Sigmoid colon (tissue), 7 donors: Measurements from ENCODE around the gene NBAS. TPM values are rescaled to one million over a fixed set of nuclear protein-coding genes. Genes with fewer than 3 reads are reported as not detected.

Source experiments
- DNase-seq: peaks from one replicate; pipeline ENCODE4 v3.0.0-alpha.2; 2019
- H3K27ac ChIP-seq, 4 donors: fragments of 200-600 bp; sonication (generic); one replicate each; pipeline ENCODE4 v1.5.1; 2016 to 2019; ENCODE audit warnings: mild to moderate bottlenecking in 1 of 4
- H3K27me3 ChIP-seq, 3 donors: fragments of 200-600 bp; sonication (generic); one replicate each; pipeline ENCODE4 v1.5.1; 2019; ENCODE audit warnings: mild to moderate bottlenecking in 1 of 3
- H3K36me3 ChIP-seq, 4 donors: fragments of 200-600 bp; sonication (generic); one replicate each; pipeline ENCODE4 v1.5.1; 2016 to 2019
- H3K4me1 ChIP-seq, 4 donors: fragments of 200-600 bp; sonication (generic); one replicate each; pipeline ENCODE4 v1.5.1; 2017 to 2019
- H3K4me3 ChIP-seq, 4 donors: fragments of 200-600 bp; sonication (generic); one replicate each; pipeline ENCODE4 v1.5.1; 2017 to 2019; ENCODE audit warnings: mild to moderate bottlenecking in 2 of 4, moderate library complexity in 1 of 4
- H3K9me3 ChIP-seq, 4 donors: fragments of 200-600 bp in 3 of 4; sonication (generic) in 3 of 4; one replicate each; pipeline versions ENCODE4 v1.5.1 to v1.6.1; 2013 to 2019
- CTCF ChIP-seq, 4 experiments: fragments of 450-650 bp in 3 of 4; fragments of 200-600 bp in 1 of 4; IDR thresholded peaks; one replicate each; pipeline ENCODE4 v1.5.1; 2016 to 2019; ENCODE audit warnings: antibody characterized with exemption in 4 of 4, mild to moderate bottlenecking in 3 of 4, moderate library complexity in 2 of 4
- EP300 ChIP-seq, 4 donors: sonication (generic); formaldehyde crosslinking; IDR thresholded peaks; one replicate each; pipeline ENCODE4 v1.6.1; 2017; ENCODE audit warnings: antibody characterized with exemption in 4 of 4
- POLR2A ChIP-seq, 2 donors: fragments of 450-650 bp; IDR thresholded peaks; one replicate each; pipeline ENCODE4 v1.6.1; 2016; ENCODE audit warnings: antibody characterized with exemption in 2 of 2, mild to moderate bottlenecking in 2 of 2, moderate library complexity in 2 of 2
- POLR2AphosphoS5 ChIP-seq, 4 donors: sonication (generic); formaldehyde crosslinking; IDR thresholded peaks; one replicate each; pipeline ENCODE4 v1.6.1; 2017; ENCODE audit warnings: antibody characterized with exemption in 4 of 4
- WGBS, 2 donors: extraction: QIAGEN DNeasy Blood & Tissue Kit; methylation state at CpG; one replicate each; pipeline ENCODE4 v1.1.7; 2013; 5-methylcytosine and 5-hydroxymethylcytosine counted together
- intact Hi-C: fragments of 100-400 bp; cut with DNase I; formaldehyde crosslinking; loops from one replicate; pipeline ENCODE4 v1.15.1; 2023
- polyA plus RNA-seq, 3 donors: library from polyadenylated mRNA; stranded (reverse); fragments of 200-250 nt; gene quantifications; one replicate each; pipeline ENCODE4 v1.2.3, GENCODE V29; 2013
- total RNA-seq, 4 donors: library from RNA; depleted of rRNA; stranded (reverse); fragments of >200 nt; gene quantifications; one replicate each; pipeline ENCODE4 v1.1.0, GENCODE V29; 2016
- donor health status: healthy with polysubstance abuse.
- donor health status: Bipolar disorder and iron deficiency.
- donor health status: healthy.

NBAS gene
- total and polyA plus RNA-seq, 7 donors = 3.9 to 53.2 (median 41.9) TPM

GRCh38 chr2:15457868-15458267 is 103.3 kb downstream of the NBAS start:
- no peak for DNase-seq
- H3K4me1 ChIP-seq = peaks cover 0 to 3% (median 0%) of the 10 kb centered on the region in 4 donors
- no peaks in the 10 kb centered on the region for H3K9me3 ChIP-seq
- 39 to 75% methylated on average over 5 of the region's 5 CpGs for WGBS, 2 donors
- no peak overlapping the region for H3K27ac ChIP-seq
- no peak overlapping the region for H3K4me3 ChIP-seq
- intact Hi-C loops = no loop called here
- H3K27me3 ChIP-seq = no peaks in the 10 kb centered on the region
- H3K36me3 ChIP-seq = peaks cover 0 to 49% (median 10%) of the 10 kb centered on the region in 4 donors
- TF ChIP-seq EP300 (IDR thresholded peaks at IDR 0.05) (no peak), POLR2A (IDR thresholded peaks at IDR 0.05) (no peak), CTCF (IDR thresholded peaks at IDR 0.05) (no peak), POLR2AphosphoS5 (IDR thresholded peaks at IDR 0.05) (no peak)

- H3K27me3 ChIP-seq = no peaks in the 10 kb centered on the region
- no peak for TF ChIP-seq POLR2A (IDR thresholded peaks at IDR 0.05)
- TF ChIP-seq CTCF (IDR thresholded peaks at IDR 0.05) = no peak
- no peak for TF ChIP-seq POLR2AphosphoS5 (IDR thresholded peaks at IDR 0.05)
- TF ChIP-seq EP300 (IDR thresholded peaks at IDR 0.05) = no peak
- H3K27ac ChIP-seq = no peak overlapping the region
- no peaks in the 10 kb centered on the region for H3K9me3 ChIP-seq
- H3K4me1 ChIP-seq = peaks cover 0 to 3% (median 0%) of the 10 kb centered on the region in 4 donors
- intact Hi-C loops = no loop called here
- no peak overlapping the region for H3K4me3 ChIP-seq
- 22 to 71% methylated on average over 3 of the region's 3 CpGs for WGBS, 2 donors
- H3K36me3 ChIP-seq = peaks cover 0 to 34% (median 11%) of the 10 kb centered on the region in 4 donors
- no peak for DNase-seq
Measured at GRCh38 chr2:15456352-15456751, 104.8 kb downstream of the NBAS start.

- intact Hi-C loops = no loop called here
- WGBS, 2 donors = 97 to 100% methylated on average over 2 of the region's 2 CpGs
- no peak overlapping the region for H3K27ac ChIP-seq
- peaks cover 0 to 6% (median 0%) of the 10 kb centered on the region in 4 donors for H3K4me1 ChIP-seq
- no peak for TF ChIP-seq EP300 (IDR thresholded peaks at IDR 0.05)
- TF ChIP-seq POLR2AphosphoS5 (IDR thresholded peaks at IDR 0.05) = no peak
- TF ChIP-seq CTCF (IDR thresholded peaks at IDR 0.05) = no peak
- no peak for TF ChIP-seq POLR2A (IDR thresholded peaks at IDR 0.05)
- peaks cover 0 to 5% (median 0%) of the 10 kb centered on the region in 4 donors for H3K36me3 ChIP-seq
- H3K4me3 ChIP-seq = no peak overlapping the region
- H3K27me3 ChIP-seq = no peaks in the 10 kb centered on the region
- no peak for DNase-seq
- no peaks in the 10 kb centered on the region for H3K9me3 ChIP-seq
Measured at GRCh38 chr2:15450808-15451207, 110.3 kb downstream of the NBAS start.

- Histone ChIP-seq H3K9me3 (no peaks in the 10 kb centered on the region), H3K27ac (peak overlapping the region in 2 of 4 donors; percentile 10 to 20), H3K36me3 (peaks cover 0 to 5% (median 0%) of the 10 kb centered on the region in 4 donors), H3K27me3 (no peaks in the 10 kb centered on the region), H3K4me3 (no peak overlapping the region), H3K4me1 (peaks cover 0 to 6% (median 0%) of the 10 kb centered on the region in 4 donors)
- WGBS, 2 donors = 77 to 89% methylated on average over 2 of the region's 2 CpGs
- TF ChIP-seq POLR2A (IDR thresholded peaks at IDR 0.05) (no peak), POLR2AphosphoS5 (IDR thresholded peaks at IDR 0.05) (no peak), EP300 (IDR thresholded peaks at IDR 0.05) (no peak), CTCF (IDR thresholded peaks at IDR 0.05) (no peak)
- no peak for DNase-seq
- intact Hi-C loops = no loop called here
Measured at GRCh38 chr2:15449556-15450236, 111.4 kb downstream of the NBAS start.
